Midbrain (tissue), 1 donor: ENCODE results near the gene PLEKHA7.
A peak's percentile ranks its signal among the peaks of the same experiment; 100 is the strongest.

Source experiments
- DNase-seq: peaks from one replicate; lab custom pipeline; 2025; lab: John Stamatoyannopoulos, UW

Gene PLEKHA7

DNA sequence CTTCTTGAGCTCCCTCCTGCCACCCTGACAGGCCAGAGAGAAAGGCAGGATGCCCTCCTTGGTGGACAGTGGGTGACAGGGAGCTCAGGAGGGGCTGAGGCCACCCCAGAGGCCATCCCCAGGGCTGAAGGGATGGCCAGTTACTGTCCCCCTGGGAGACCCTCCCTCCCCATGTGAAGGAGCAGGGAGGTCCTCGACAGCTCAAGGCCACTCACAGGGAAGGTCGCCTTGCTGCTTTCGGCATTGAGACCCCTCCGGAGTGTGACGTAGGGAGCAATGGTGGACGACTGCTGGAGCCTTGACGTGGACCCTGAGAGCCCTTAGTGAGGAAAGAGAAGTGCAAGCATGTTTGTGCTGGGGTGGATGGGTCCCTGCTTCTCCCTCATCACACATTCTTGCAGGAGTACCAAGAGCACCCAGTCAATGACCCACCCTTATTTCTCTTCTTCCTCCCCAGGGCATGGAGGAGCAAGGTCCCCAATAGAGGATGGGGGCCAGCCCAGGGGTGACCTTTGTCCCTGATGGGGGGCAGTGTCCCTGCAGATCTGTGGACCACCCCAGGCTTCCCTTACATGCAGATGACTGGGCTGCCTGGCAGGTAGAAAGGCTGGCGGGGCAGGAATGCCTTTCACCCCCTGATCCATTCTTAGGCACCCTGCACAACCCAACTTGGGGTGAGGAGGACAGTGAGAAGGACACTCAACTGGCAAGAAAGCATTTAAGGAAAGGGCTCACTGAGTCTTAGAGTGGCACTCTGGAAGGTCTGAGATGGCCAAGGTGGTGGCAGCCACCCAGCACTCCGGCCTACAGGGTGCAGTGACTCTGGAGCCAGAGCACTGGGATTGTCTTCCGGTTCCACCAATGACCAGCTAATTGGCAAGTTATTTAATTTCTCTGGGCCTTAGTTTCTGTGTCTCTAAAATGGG lies 224.4 kb downstream of the PLEKHA7 start:
- DNase-seq = no peak

DNA sequence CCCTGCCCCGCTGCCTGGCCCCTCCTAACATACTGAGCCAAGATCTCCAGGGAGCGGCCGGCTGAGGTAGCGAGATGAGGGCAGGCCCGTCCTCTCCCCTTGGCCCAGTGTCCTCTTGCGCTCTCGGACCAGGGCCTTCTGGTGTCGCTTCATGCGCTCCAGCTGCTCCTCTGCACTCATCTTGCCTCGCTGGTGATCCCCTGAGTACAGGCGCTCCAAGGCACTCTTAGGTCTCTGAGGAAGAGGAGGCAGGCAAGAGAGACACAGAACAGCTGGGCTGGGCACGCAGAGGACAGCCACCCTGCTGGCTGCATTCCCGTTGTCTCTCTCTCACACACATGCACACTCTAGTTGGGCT lies 225.2 kb downstream of the PLEKHA7 start:
- no peak for DNase-seq

DNA sequence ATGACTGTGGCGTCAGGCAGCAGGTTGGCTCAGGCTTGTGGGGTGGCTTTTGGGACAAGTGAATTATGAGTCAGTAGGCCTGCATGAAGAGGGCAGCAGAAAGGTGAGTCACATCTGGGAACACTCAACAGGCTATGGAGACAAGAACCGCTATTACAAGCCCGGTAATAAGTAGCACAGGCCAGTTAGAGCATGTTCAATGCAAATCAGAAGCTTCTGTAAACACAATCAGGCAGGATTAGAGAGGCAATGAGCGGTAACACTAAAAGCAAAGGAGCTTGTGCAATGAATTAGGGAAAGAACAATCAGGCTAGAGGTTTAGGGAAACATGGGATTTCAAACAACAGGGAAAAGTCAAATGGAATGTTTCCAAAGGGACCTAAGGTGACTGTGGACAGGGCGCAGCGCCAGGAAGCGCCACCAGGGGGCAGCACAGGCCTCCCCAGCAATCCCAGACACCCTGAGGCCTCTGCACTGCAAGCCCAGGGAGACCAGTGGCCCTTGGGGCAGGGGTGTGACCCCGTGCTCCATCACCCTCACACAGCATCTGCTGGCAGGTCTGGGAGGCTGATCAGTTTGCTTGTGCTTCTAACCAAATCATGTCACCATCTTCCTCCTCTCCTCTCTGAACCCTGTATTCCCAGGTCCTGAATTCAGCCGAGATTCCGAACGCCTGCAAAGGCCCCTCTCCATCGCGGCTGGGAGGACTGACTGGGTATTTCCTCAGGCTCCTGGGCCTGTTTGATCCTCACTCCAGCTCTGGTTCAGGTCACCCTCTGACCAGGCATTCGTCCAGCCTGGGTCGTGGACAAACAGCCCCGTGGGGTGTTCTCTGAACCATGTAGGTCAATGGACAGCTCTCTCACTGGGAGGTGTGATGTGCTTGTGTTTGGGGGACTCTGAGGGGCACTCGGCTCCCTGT lies 225.8 kb downstream of the PLEKHA7 start:
- peak; percentile 79 for DNase-seq

DNA sequence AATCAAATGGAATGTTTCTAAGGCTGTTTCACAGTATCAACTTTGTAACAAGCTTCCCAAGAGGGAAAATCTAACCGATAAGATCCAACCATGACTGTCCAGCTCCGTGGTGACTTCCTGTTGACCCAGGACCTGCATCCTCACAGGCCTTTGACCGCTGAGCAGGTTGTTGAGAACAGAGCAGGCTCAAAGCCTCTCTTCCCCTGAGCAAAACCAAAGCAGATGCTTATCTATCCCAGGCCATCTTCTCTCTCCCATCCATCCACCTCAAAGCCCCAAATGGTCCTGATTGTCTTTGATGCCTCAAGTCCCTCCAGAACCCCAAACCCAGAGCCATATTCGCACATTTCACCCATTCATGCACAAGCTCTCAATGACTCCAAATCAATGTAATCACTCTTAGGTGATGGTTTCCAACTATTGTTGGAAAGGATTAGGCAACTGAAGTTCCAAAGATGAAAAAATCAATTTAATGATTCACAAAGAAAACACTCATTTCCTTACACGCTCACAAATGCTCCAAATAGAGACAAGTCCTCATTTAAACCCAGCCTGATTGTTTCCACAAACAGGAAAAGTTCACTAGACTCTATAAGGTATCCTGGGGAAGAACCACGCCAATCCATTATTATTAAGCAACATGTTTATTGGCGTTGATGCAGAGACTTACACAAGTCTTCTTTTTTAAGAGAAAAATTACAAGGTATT lies 227.0 kb downstream of the PLEKHA7 start:
- DNase-seq = no peak

DNA sequence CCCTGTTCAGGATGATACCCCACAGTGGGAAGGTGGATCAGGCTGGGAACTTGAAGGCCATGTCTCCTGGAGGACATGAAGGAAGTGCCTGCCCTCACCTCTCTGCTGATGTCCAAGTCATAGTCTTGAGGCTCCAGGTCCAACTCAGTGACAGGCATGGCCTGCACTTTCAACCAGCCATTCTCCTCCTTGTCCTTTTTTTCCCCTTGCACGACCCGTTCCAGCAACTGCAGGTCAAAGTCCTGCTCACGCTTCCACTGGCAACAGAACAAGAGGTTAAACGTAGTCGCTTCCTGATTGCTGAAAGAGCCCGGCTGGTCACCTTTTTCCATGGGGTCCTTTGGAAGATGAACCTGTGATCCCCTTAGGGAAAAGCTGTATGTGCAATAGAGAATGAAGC lies 228.1 kb downstream of the PLEKHA7 start:
- no peak for DNase-seq

DNA sequence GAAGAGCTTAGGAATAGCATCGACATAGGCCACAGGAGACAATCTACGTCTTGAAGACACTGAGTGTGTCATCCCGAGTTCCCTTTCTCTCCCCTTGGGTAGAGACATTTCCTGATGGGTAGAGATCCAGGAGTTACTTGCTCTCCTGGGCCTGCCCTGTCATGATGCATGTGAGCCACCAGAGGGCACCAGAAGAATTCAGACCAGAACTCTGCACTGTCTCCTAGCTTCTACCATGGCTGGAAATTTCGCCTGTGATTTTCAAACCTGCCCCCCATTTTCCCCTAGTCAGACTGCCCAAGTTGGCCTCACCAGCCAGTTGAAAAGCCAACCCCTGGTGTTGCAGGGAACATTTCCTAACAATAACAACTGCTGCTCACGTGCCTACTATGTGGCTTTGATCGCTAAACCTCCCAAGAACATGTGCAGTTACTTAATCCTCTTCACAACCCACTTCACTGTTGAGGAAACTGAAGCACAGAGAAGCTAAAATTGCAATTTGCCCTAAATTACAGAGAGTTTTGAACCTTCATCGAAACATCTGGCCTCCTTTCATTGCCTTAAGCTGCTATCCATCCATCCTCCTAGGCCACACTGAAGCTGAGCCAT lies 228.6 kb downstream of the PLEKHA7 start:
- DNase-seq = peak; percentile 71

DNA sequence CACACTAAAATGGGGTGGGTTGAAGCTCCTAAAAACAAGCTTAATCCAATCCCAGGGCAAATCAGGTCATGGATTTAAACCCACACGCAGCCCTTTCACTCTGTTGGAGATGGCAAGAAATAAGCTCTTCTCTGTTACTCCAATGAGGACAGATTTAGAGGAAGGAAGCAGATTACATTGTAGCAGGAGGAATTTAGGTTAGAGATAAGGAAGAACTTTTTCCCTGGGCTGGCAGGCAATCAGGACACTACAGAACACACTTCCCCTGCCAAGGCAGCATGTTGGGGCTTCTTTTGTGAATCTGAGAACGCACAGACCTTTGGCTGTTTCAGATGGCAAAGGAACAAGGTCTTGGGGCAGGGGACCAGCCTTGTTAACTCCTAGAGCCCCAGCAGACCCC lies 229.5 kb downstream of the PLEKHA7 start:
- no peak for DNase-seq

DNA sequence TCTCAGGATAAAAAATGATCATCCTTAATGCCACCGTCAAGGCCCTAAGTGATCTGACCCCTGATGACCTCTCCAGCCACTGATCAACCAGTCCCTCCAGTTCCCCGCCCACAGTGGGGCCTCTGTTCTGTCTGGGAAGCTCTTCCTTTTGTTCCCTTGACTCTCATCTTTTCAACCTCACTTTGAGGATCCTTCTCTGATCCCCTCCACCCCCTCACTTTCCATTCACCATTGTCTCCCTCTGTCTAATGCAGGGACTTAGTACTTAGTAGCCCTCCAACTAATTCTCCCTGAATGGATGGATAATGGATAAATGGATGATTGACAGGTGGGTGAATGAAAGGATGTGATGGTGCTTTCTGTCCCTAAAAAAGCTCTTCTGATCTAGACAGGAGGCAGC lies 230.1 kb downstream of the PLEKHA7 start:
- DNase-seq = no peak

DNA sequence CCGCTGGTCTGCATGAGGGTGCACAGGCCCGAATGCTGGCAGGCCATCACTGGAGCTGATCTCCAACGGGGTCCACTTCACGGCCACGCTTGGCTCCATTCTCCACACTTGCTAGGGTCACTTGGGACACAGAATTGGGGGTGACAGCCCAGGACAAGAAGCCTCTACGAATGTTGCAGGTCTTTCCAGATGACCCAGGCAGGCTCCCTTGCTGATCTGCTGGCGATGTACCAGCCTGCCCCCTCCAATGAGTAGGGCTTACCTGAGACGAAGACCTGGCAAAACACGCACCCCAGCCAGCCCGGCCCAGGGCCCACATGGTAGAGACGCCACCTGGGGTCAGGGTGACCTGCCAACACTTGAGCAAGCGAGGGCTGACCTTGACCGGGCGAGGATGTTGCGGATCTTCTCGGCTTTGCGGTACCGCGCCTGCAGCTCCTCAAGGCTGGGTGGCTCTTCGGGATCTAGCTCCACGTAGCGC lies 230.9 kb downstream of the PLEKHA7 start:
- no peak for DNase-seq

DNA sequence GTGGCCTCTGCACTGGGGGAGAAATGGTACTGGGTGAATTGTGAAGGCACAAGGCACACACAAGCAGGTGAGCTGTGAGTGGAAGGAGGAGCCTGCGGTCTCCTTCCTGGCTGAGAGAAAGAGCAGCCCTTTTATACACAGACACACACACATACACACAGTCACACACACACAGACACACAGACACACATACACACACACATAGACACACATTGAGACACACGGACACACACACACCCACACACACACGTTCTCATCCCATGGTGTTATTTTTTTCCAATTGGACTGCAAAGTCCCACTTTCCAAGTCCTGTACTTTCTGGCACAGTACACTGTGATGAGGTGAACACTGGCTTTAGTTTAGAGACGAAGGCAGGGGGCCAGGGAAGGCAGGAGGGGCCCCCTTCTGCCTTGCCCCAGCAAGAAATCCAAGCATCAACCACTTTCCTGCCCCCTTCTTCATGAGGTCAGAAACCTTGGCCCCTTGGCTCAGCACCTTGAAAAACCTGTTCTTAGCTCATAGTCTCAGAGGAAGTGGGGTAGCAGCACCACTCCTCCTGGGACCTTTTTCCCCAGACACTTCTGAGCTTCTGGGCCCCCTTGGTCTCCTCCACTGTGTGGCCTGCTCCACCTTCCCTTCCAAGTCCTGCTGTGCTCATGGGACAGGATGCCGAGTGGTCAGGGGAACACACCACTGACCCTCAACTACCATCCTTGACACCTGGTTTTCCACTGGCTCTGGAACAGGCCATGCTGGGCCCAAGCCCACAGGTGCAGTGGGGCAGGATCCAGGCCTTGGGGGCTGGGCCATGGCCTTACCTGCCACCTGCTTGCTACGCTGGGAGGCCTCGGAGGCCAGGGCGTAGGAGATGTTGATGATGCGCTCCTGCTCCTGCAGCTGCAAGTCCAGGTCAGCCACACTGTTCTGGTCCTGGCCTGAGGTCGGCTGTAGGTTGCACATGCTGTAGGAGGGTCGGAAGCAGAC lies 232.0 kb downstream of the PLEKHA7 start:
- DNase-seq = no peak

DNA sequence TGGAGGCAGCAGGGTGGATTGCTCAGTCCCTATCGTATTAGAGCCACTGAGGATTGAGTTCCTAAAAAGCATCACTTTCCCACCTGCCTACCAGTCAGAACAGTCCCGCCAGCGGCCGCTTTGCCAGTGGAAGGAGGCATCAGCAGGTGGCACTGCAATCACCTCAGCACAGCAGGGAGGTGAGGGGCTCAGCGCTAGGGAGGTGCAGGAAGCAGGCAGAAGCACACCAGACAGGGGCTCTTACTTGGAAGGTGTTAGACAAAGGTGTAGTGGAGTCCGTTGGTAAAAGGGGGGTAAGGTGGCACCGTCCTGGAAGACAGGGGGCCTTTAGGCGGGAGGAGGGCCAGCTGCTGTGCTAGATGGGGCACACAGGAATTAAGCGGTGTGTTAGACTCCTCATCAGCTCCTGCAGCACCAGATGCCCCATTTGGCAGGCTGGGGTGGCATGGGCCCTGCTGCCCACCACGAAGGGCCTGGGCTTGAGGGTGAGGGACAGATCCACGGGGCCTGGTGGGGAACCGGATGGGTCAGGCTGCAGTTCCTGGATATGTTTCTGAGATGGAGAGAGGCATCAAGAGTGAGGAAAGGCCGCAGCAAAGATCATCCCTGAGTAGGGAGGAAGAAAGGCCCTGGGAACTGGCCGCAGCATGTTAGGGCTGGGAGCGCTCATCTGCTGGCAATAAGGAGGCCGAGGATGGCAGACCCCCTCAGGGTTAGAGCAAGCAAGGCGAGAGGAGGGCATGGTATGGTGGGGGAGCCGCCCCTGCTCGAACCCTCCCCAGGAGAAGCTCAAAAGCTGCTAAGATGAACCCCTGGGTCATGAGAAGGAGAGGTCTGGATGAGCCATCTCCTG lies 233.3 kb downstream of the PLEKHA7 start:
- DNase-seq = no peak

DNA sequence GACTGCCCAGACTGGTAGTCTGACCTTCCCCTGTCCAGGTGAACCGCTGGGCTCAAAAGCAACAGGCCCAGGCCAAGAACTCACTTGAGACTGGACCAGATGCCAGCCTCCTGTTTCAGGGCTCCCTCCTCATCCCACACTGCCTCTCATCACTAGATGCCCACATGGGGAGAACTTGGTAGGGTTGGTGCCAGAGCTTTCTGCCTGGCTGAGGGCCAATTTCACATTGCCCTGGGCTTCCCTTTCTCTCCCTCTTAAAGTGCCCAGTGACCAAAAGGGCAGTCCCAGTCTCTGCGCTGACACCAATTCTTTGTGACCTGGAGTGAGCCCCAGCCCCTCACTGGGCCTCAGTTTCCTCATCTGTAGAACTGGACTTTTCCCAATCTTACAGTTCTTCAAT lies 234.1 kb downstream of the PLEKHA7 start:
- no peak for DNase-seq

DNA sequence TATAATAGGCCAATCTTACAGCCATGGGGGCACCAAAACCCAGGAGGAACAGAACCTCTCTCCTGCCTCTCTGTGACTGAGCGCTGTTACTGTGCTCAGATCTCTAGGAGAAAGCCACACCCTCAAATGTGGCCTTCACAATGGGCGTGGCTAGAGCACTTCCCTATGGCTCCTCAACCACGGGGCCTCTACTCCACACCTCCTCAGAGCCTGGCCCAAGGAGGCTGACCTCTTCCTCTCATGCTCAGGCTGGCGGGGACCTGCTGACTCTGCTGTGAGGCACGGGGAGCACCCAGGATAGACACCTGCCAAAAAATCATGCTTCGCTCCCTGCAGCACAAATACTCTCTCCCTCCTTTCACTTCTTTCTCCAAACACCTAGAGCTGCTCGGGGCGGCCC lies 234.8 kb downstream of the PLEKHA7 start:
- DNase-seq = no peak

DNA sequence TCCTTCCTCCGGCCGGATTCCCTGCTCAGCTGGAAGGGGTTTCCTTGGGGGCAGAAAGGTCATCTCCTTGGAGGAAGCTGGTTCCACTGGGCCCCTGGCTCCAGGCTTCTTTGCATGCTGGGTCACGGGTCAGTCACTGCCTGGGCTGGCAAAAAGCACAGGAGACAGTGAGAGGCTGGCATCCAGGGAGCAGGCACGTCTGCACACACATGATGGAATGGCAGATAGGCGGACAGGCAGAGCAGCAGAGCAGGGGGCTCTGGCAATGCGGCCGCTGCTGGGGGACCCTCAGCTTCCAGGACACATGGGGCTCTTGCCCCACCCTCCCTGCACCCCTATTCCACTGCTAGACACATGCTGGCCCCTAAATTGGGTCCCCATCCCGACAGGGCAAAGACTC lies 235.3 kb downstream of the PLEKHA7 start:
- no peak for DNase-seq

DNA sequence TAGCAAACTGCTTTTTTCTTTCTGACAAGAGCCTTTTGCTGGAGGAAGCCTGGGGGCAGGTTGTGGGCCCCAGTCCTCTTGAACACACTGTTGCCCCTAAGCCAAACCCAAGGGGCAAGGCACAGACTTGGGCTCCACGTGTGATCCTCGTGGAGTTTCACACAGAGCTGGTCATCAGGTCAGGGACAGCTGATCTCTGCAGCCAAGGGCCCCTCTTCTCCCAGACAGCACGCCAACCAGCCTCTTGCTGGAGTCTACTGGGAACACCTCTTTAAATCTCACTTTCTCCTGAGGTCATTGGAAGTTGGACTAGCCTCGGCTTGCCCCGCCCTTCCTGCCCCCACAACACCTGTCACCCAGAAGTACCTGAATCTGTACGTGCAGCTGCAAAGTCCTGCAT lies 235.9 kb downstream of the PLEKHA7 start:
- no peak for DNase-seq

DNA sequence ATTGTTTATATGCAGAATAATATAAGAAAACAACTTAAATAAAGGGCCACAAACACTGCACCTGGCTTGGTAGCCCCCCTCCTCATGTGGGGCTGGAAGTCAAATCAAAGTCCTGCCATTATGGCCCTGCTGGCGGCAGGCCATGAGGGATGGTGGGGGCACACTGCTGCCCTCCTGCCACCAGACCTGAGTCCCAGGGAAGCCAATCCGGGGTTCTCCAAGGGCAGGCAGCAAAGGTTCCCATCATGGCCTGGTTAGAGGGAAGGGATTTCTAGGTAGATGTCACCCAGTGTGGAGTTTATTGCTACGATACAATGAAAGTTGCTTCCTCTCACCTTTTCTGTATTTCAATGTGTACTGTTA lies 236.6 kb downstream of the PLEKHA7 start:
- DNase-seq = no peak

DNA sequence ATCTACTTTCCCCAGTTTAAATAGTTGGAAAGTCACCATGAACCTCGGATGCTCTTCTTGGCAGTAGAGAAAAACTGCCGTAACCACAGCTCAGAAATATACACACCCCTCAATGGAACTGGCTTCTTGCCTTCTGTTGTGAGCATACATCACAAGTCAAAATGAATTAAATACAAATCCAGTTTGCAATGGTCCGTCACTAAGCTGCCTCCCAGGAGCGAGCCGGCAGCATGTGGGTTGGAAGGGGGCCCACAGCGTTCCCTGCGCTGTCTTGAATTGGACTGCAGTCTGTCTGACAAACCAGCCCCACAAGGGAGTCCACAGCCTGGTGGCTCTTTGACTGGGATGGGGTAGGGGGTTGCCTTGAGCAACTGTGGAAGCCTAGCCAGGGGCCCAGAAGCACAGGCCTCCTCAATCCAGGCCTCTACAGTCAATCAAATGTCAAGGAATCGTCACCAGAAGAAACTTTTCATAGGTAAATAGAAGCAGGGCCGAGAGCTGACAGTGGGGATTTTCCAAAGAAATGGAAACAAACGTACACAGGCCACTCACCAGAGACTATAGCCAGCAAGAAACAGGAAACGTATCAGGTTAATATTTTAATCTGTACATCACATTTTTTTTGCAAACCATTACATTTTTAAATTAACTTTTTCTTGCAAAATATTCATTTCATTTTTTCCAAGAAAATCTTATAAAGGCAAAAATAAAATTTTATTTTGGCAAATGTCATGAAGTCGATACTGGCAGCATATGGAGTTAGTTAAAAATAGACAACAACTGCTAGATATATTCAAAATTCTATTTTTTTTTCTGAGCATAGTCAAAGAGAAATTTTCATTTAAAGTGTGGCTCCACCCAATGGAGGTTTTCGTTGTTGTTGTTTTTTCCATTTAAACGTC lies 237.3 kb downstream of the PLEKHA7 start:
- DNase-seq = no peak

DNA sequence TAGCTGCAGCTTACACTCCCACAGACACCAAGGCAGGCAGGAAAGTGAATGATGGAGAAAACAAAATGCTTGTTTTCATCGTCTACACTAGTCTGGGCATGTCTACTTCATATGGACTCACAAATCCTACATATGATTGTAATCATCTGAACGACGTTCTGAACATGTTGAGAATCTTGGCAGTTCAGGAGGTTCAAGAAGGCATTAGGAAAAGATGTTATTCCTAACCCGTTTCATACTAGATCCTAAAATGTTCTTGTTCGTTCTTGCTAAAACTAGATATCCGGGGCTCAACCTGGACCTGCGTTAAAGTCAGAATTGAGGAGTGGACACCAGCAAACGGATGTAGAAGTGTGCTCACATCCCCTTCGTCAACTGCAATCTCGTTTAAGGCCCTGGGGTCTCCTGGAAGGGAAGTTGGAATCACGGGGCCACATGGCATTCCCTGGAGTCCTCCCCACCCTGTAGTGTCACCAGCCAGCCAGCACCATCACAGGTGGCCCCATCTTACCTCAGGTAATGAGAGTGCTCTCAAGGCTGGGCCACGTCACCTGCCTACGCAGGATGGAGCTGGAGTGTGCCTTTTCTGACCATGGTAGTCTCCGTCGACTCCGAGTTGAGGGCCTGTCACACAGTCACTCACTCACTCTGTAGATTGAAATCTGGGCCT lies 238.5 kb downstream of the PLEKHA7 start:
- no peak for DNase-seq
